Stimulated activated CD8-positive, alpha-beta memory T cell treated with anti-CD3 and anti-CD28 coated beads, Interleukin-4, amount 100 ng/mL, for 1 hour (primary cell): Measurements from ENCODE around the gene MFAP3.

Experiments
- DNase-seq, 2 donors: peaks; one replicate each; pipeline ENCODE4 v3.0.0-alpha.2; 2020; ENCODE audit warnings: low read depth in 2 of 2, low spot score in 1 of 2

Gene MFAP3

DNA sequence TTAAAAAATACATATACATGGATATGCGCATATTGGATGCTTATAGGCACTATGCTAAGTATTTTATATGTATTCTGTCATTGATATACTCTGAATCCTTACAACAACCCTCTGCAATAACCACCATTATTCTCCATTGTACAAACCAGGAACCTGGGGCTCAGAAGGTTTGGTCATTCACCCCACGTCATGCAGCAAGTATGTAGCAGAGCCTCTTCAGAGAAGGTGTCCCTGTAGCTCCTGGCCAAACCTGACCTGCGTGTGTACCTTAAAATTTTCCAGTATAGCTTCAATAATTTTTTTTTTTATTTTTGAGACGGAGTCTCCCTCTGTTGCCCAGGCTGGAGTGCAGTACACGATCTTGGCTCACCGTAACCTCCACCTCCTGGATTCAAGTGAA, 51.9 kb downstream of the MFAP3 start:
- DNase-seq = no peak

DNA sequence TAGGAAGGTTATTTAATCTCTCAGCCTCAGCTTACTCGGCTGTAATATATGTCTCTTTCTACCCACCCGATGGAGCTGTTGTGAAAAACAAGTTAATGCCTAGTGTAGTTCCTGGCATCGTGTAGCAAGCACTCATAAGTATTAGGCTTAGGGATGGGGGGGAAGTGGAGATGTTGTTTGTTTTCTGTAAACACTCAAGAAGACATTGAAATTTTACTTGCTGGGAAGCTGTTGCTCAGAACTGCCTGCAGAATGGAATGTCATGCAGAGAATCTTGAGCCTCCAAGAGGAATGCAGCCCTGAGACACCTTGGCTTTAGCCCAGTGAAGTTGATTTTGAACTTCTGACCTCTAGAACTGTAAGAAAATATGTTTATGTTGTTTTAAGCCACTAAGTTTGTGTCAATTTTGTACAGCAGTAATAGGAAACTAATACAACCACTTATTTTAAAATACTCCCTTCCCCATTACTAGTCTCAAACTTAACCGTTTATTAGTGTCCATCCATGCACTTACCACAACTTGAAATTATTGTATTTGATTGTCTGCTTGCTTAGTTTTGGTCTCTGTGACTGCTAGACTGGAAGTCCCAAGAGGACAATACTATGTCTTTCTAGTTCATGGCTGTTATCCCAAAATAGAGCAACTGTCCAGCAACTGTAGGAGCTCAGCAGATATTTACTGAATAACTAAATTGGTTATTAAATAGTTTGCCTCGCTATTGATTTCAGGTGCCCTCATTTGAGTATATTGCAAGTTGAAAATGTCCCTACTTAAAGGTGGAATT, 53.8 kb downstream of the MFAP3 start:
- DNase-seq = no peak

DNA sequence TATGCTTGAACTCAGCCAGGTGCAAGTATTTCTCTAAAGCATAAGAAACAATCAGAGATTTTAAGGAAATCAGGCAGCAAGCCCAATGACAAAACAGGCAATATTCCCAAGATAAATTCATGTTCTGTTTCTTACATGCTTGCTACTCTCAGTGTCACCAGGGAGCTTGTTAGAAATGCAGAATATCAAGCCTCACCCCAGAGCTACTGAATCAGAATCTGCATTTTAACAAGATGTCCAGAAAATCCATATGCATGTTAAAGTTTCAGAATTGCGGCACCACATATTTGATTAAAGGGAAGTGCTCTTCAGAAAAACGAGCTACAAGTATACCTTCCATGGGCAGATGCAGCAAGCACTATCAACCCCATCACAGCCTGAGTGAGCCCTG, 54.4 kb downstream of the MFAP3 start:
- no peak for DNase-seq

DNA sequence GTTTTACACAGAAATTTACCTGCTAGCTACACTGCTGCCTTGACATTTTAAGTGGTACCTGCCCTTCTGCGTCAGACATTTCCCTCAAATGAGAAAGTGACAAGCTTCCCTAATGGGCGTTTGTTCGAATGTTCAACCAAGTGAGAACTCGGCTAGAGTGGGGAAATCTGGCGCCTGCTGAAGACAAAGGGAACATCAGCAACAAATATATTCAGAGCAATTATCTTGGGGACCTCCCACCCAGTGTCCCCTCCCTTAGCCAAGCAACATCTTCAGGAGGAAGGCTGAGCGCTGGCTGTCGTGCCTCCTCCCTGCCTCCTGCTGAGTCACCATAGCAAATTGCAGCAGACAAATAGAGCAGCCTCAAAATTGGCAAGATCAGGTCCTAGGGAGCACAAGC, 57.1 kb downstream of the MFAP3 start:
- DNase-seq = no peak

DNA sequence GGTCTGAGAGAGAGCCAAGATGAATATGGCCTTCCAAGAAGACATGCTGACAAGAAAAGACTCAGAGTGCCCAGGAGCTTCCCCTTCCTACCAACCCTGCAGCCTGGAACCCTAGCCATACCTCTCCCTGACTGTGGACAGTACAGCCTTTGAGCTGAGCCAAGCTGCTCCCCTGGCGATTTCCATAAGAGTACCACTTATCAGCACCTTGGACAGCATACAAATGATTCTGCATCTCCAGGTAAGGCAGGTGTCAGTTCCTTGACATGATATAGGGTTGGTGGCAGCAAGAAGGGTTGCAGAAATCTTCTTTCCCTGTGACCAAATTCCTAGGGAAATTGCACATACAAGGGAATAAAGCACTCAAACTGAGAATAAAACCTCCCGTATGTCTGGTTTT, 58.3 kb downstream of the MFAP3 start:
- DNase-seq = no peak

DNA sequence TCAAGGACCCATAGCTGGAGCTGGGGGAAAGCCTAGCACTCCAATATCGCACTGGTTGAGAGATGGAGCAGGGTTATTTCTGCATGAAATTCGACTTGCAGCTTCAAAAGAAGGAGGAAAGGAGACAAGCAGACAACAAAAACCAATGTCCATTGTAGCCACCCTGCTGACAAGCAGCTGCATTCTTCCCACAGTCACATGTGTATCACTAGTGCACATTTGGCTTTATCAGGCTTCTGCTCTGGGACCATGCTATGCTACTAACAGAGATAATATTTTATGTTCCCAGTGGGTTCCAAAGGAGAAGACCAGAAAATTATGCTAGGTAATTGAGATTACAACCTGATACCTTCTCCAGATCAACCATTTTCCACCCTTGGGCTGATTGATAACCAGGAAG, 59.7 kb downstream of the MFAP3 start:
- DNase-seq = no peak

DNA sequence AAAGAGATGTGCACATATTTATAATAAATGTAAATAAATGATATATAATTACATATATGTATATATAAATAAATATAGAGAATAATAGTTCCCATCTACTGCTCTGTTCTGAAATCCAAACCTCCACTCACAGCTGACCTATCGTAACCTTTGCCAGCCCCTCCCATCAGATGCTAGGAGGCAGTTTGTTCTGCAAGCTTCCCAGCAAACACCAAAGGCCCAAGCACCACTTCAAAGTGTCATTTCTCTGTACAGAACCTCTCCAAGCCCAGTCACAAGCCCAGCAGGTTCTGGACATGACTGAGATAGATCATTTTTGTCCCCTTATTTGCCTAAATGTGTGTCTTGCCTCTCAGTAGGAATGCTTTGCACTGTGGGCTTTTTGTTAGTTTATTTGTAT, 62.4 kb downstream of the MFAP3 start:
- DNase-seq = no peak

DNA sequence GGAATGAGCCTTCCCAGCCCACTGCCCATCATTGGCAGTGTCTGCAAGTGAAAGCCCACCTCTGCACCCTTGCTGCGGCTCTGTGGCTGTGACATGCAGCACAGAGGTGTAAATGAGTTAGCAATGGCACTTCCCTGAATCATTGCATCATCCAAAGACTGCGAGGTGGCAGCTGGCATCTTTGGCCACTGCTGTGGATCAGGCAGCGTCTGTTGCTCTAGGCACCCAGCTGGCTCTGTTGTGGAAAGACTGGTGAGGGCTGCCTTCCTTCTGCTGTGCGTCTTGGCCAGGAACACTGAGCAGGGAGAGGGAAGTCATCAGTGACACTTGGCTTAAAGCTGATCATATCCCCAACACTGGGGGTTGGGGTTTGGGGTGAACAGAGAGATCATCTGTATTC, 64.5 kb downstream of the MFAP3 start:
- no peak for DNase-seq
